ENCODE results near the gene LSS.

DNA sequence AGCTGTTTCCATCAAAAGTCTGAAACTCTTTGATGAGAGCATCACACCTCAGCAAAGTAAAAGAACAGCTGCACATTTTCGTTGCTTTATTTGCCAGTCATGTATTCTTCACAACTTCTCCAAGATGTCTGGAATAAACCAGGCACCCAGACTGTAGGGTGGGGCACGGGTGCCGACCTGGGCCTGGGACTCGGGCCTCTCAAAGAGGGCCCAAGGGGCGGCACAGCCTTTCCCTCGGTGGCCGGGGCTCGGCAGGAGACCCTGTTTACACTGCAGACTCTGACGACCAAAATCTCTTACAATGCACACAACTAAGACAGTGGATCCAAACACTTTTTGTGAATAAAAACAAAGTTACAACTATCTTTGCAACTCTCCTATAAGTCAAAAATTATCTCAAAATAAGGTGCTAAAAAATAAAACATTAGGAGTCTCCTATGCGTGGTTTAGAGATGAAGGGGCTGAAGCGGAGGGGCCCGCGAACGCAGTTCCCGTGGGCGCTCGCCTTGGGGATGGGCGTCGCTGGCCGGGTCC is 696 bp downstream of the LSS start:
- TF ChIP-seq, protein P1, sequence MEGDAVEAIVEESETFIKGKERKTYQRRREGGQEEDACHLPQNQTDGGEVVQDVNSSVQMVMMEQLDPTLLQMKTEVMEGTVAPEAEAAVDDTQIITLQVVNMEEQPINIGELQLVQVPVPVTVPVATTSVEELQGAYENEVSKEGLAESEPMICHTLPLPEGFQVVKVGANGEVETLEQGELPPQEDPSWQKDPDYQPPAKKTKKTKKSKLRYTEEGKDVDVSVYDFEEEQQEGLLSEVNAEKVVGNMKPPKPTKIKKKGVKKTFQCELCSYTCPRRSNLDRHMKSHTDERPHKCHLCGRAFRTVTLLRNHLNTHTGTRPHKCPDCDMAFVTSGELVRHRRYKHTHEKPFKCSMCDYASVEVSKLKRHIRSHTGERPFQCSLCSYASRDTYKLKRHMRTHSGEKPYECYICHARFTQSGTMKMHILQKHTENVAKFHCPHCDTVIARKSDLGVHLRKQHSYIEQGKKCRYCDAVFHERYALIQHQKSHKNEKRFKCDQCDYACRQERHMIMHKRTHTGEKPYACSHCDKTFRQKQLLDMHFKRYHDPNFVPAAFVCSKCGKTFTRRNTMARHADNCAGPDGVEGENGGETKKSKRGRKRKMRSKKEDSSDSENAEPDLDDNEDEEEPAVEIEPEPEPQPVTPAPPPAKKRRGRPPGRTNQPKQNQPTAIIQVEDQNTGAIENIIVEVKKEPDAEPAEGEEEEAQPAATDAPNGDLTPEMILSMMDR (IDR thresholded peaks at IDR 0.05), result no peak
- no peak for TF ChIP-seq EZH2 (IDR thresholded peaks at IDR 0.05)
- no peak for TF ChIP-seq EZH2phosphoT487 (IDR thresholded peaks at IDR 0.05)

All from neural progenitor cell (in vitro differentiated cells).